Left renal pelvis (tissue), 4 donors: Measurements from ENCODE around the gene PPP4R3A. TPM values are rescaled to one million over a fixed set of nuclear protein-coding genes. Genes with fewer than 3 reads are reported as not detected.
A peak's percentile ranks its signal among the peaks of the same experiment; 100 is the strongest.
"Not testable (repeated sequence)": the region's sequence is repeated elsewhere in the genome, so short reads cannot be mapped to it uniquely, and the experiment has no call there.

Source experiments
- DNase-seq, 4 donors: peaks; one replicate each; pipeline ENCODE4 v3.0.0-alpha.2; 2013; ENCODE audit warnings: low read depth in 4 of 4, low spot score in 3 of 4
- polyA plus RNA-seq, 4 donors: library from polyadenylated mRNA; unstranded; fragments of 120-200 nt; gene quantifications; one replicate each; pipeline ENCODE4 v1.2.1, GENCODE V29; 2013; ENCODE audit not compliant: insufficient read length in 4 of 4

PPP4R3A gene
- 100 to 1,000 TPM in 3 of 4 donors, 10 to 100 TPM in 1; 77.8 to 124 (median 119) TPM for polyA plus RNA-seq

DNA sequence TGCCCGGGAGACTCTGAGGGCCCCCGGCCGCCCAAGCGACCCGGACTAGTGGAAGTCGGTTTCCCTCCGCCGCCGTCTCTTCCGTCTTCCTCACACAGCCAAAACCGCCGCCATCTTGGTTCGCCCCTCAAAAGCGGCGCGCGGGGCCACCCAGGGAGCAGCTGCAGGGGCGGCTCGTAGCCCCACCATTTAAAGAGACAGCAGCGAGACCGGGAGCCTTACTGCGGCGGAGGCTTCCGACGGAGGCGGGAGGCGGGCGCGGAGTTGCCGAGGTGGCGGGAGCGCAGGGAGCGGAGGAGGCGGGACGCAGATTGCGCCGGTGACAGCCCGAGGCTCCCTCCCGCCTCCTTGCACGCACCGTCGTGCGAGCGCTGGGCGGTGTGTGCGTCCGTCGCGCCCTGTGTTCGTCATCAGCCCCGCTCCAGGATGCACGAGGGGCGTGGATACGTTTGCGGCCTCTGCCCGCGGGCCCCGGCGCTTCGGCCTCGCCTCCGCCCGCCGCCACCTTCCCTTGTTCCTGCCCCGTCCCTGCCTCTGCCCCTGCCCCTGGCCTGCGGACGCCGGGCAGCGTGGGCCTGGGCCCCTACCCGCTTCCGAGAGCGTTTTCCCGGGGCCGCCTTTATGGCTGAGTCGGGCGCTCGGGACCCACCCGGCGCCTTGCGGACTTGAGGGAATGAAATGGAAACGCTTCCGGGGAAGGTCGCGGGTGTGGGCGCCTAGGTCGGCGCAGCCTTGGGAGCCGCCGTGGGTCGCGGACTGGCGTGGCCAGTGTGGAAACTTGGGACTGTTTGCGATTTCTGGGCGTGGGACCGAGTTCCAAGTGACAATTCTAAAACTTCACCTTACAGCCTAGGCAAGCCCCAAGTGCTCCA, at the start of gene PPP4R3A:
TSS of gene PPP4R3A (minus strand) at position 140 of the 872 bp plus-strand sequence. CDS start 663 bp downstream, outside the sequence.
- DNase-seq = peak; percentile 91 to 92 (median 92)

DNA sequence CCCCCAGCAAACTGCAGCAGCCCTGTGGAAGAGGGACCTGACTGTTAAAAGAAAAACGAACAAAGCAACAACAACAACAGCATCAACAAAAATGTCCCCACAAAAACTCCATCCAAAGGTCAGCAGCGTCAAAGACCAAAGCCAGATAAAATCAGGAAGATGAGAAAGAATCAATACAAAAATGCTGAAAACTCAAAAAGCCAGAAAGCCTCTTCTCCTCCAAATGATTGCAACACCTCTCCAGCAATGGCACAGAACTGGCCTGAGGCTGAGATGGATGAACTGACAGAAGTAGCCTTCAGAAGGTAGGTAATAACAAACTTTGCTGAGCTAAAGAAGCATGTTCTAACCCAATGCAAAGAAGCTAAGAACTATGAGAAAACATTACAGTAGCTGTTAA, 45.4 kb upstream of the PPP4R3A start:
- no peak for DNase-seq

DNA sequence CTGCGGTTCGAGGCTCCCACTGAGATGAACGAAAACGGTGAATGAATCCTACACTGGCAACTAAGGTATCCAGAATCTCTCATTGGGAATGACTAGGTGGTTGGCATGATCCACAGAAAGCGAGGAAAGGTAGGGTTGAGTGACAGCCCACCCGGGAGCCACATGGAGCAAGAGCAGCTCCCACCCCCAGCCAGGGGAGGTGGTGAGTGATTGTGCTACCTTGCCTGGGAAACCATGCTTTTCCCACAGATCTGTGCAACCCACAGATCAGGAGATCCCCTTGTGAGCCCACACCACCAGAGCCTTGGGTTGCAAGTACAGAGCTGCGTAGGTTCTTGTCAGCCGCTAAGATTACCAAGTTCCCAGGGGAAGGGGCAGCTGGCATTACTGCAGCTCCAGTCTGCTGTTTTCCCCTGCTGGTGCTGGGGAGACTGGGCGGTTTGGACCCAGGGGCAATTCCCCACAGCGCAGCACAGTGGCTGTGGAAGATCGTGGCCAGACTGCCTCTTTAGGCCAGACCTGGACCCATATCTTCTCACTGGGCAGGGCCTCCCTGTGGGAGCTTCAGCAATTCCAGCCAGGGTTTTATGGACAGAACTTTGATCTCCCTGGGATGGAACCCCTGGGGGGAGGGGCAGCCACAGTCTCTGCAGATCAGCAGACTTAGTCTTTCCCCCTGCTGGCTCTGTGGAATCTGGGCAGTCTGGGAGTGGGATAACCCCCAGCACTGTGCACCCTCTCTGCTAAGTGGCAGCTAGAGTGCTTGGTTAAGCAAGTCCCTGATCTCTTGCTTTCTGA, 44.6 kb upstream of the PPP4R3A start:
- DNase-seq = no peak

DNA sequence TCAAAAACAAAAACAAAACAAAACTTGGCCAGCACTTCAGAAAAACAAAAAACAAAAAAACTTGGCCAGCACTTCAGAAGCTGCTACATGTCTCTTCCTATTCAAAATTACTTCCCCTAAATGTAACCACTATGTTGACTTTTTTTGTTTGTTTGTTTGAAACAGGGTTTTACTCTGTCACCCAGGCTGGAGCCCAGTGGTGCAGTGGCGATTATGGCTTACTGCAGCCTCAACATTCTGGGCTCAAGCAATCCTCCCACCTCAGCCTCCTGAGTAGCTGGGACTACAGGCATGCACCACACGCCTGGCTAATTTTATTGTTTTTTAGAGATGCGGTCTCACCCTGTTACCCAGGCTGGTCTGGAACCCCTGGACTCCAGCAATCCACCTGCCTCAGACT, 38.0 kb upstream of the PPP4R3A start:
- DNase-seq = no peak

DNA sequence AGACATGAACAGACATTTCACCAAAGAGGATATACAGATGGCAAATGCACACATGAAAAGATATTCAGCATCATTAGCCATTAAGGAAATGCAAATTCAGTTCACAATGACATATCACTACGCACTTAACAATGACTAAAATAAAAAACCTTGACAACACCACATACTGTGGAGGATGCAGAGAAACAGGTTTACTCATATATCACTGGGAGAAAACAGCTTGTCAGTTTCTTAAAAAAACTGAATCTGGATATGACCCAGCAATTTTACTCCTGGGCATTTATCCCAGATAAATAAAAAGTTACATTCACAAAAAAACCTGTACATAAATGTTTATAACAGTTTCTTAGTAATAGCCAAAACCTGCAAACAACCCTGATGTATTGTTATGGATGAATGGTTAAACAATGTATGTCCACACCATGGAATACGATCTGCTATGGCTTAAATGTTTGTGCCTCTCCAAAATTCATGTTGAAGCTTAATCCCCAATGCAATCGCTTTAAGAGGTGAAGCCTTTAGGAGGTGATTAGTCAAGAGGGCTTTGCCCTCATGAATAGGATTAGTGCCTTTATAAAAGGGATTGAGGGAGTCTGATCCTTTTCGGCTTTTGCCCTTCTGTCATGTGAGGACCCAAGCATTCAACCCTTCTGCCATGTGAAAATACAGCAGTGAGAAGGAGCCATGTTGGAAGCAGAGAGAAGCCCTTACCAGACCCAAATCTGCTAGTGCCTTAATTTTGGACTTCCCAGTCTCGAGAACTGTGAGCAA, 36.0 kb upstream of the PPP4R3A start:
- no peak for DNase-seq

DNA sequence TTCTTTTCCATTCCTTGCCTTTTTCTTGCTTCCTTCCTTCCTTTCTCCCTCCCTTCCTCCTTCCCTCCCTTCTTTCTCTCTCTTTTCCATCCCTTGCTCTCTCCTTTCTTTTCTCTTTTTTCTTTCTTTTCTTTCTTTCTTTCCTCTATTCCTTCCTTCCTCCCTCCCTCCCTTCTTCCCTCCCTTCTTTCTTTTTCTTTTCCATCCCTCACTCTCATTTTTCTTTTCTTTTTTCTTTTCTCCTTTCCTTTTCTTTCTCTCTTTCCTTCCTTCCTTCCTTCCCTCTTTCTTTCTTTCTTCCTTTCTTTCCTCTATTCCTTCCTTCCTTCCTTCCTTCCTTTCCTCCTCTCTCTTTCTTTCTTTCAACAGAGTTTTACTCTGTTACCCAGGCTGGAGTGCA, 35.1 kb upstream of the PPP4R3A start:
- no peak for DNase-seq

DNA sequence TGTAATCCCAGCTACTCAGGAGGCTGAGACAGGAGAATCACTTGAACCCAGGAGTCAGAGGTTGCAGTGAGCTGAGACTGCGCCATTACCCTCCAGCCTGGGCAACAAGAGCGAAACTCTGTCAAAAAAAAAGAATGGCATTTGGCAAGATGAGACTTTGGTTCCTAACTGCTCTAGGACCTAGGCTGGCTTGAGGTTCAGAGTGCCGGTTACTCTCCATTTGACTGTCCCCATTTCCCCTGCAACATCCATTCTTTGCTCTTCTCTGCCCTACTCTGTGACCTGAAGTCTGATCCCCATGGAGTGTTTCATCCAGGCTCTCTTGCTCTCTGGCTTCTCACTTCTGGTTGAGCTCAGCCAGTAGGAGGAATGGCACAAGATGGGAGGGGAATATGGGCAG, 26.2 kb upstream of the PPP4R3A start:
- no peak for DNase-seq

DNA sequence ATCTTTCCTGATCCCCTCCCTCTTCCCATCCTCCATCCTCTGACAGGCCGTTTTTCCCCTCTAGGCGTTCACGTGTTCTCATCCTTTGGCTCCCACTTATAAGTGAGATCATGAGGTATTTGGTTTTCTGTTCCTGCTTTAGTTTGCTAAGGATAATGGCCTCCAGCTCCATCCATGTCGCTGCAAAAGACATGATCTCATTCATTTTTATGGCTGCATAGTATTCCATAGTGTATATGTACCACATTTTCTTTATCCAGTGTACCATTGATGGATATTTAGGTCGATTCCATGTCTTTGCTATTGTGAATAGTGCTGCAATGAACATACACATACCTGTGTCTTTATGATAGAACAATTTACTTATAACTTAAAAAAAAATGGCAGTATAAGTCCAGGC, 23.9 kb upstream of the PPP4R3A start:
- DNase-seq = not testable (repeated sequence)

DNA sequence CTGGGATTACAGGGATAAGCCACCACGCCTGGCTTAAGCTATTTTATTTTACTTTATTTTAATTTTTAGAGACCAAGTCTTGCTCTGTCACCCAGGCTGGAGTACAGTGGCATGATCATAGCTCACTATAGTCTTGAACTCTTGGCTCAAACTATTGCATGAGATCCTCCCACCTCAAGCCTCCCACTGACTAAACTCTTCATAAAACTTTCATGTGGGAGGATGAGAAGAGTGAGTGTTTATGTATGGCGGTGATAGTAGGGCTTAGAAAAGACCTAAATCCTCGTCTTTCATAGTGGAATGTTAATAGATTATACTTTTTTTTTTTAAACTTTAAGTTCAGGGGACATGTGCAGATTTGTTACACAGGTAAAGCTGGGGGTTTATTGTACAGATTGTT, 23.5 kb upstream of the PPP4R3A start:
- no peak for DNase-seq

DNA sequence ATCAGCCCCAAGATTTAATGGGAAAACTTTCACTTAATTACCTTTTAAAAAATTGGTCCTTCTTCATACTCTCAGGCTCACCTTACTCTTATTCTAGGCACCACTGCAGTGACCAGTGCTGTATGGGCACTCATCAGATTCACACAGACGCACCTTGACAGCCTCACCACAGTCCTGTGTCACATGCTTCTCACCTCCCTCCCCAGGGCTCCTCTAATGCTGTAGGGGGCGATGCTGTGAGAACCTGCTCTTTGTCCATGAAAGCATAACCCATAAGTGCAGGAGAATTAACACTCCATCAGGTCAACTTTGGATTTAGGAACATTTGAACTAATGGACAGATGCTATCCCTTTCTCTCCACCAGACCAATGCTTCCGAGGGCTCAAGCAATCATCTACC, 13.9 kb upstream of the PPP4R3A start:
- DNase-seq = no peak

DNA sequence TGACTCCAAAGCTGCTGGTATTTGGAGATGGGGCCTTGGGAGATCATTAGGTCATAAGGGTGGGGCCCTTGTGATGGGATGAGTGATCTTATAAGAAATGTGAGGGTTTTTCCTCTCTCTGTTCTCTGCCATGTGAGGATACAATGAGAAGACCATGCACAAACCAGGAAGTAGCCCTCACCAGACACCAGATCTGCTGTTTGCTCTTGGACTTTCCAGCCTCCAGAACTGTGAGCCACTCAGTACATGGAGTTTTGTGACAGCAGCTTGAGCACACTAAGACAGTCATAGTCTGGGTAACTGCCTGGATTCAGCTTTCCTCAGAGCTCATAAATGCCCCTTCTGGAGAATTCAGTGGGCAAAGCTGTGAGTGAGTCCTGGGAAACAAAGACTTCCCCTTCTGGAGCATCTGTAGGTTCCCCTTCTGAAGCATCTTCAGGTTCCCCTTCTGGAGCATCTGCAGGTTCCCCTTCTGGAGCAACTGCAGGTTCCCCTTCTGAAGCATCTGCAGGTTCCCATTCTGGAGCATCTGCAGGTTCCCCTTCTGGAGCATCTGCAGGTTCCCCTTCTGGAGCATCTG, 11.0 kb upstream of the PPP4R3A start:
- DNase-seq = no peak

DNA sequence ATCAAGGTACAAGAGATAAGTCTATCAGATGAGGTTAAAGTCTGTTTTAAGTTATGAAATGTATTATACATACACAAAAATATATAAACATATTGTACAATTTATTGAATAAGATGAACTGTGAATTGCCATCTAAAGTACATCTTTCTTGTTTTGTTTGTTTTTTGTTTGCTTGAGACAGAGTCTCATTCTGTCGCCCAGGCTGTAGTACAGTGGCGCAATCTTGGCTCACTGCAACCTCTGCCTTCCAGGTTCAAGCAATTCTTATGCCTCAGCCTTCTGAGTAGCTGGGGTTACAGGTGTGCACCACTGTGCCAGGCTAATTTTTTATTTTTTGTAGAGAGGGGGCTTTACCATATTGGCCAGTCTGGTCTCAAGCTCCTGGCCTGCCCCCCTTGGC, 10.0 kb upstream of the PPP4R3A start:
- no peak for DNase-seq

DNA sequence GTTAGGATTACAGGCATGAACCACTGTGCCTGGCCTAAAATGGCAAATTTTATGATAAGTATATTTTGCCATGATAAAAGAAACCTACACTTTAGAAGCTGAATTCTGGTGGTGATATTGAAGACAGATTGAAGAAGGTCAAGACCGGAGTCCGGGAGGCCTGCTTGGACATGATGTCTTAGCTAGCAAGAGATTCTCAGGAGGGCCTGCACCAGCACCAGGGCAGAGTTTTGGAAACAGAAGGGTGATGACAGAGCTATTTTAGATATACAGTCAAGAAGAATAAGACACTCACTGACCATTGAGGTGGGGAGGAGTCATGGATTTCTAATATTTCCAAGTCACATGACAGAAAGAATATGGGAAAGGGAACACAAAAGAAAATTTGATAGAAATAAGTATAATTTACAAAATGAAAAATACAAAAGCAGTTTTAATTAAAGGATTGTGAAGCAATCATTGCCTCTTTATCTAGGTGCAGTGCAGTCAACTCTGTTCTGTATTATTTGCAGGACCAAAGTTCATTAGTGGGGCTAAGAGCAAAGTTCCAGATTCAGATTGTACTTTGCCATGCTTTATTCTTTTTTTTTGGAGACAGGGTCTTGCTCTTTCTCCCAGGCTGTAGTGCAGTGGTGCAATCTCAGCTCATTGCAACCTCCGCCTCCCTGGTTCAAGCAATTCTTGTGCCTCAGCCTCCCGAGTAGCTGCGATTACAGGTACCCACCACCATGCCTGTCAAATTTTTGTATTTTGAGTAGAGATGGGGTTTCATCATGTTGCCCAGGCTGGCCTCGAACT, 9.3 kb upstream of the PPP4R3A start:
- DNase-seq = no peak

DNA sequence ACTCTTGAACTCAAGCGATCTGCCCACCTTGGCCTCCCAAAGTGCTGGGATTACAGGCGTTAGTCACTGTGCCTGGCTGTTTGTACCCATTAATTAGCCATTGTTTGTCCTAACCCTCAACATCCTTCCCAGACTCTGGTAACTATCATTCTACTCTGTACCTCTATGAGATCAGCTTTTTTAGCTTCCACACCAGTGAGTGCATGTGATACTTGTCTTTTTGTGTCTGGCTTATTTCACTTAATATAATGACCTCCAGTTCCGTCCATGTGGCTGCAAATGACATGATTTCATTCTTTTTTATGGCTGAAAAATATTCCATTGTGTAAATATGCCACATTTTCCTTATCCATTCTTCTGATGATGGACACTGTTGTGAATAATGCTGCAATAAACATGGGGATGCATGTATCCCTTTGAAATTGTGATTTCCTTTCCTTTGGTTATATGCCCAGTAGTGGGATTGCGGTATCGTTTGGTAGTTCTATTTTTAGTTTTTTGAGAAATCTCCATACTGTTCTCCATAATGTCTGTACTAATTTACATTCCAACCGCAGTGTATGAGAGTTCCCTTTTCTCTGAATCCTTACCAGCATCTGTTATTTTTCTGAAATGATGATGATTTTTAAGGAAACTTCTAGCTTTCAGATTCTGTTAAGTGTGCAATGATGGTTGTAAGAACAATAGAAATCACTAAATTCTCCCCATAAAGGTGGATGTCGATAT, 6.7 kb upstream of the PPP4R3A start:
- DNase-seq = no peak

DNA sequence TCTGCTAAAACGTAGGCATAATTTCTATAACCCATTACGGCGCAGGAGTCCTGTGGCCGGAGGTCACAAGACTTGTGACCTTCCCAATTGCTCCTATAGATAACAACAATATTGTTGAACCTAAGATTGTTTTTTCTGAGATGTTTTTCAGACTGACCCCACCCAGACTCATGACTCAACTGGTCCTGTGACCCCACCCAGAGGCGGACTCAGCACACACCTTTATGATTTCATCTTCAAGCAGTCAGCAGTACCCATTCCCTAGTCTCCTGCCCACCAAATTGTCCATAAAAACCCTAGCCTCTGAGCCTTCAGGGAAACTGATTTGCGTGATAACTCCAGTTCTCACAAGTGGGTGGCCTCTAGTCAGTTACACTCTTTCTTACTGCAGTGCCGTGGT, 5.9 kb upstream of the PPP4R3A start:
- DNase-seq = no peak

DNA sequence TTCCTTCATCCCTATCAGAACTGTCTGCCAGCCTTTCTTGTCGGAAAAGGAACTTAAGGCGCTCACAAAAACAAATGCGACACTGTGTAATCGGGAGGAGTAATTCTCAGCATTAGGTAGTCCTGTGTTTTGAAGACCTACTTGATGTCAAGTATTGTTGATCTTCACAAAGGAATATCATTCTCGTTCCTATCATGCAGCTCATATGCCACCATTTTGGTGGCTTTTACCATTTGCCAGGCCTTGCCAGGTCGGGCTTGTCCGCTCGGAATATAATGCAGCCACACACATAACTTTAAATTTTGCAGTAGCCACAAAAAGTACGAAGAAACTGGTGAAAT, 903 bp upstream of the PPP4R3A start:
- DNase-seq = no peak

DNA sequence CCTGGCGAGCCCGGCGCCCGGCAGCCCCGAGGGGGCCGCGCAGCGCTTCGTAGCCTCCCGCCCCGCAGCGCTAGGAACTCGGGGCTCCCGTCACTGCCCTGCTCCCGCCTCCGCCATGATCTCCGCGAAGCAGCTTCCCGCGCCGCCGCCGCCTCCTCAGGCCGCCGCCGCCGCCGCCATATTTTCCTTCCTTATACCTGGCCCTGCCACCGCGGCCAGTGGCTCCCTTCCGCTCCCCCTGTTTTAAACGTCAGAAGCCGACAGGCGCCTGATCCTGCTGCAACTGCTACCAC, 286 bp downstream of the PPP4R3A start:
- DNase-seq = no peak

DNA sequence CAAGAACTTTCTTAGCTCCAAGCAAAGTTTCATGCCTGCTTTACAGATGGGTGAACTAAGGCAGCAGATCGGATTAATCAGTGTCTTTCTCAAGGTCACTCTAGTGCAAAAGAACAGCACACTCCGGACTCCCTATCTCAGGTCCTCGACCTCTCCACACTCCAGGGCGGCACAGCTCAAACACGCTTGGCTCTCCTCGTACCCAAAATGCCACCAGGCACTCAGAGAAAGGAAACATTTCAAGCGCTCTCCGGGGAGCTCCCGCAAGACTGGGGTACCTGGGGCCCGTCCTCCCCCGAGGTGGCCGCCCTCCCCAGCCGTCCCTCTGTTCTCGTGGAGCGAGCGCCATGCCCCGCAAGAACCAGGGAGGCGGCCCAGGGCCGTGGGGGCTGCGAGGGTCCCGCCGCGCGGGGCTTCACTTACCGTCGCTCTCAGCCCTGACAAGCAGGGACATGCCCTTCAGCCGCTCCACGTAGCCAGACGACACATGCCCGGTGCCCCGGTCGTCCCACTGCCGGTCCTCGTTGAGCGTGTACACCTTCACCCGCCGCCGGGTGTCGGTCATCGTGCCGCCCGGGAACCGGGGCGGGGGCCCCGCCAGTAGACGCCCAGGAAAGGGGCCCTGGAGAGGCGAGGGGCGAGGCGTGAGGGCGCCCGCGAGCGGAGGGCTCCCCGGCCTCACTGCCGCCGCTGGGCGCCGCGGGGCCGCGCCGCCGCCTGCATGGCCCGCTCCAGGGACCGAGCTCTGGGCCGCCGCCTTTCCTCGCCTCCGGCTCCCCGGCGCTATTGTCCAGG, 830 bp downstream of the PPP4R3A start:
- DNase-seq = peak in 1 of 4 donors; percentile 16

DNA sequence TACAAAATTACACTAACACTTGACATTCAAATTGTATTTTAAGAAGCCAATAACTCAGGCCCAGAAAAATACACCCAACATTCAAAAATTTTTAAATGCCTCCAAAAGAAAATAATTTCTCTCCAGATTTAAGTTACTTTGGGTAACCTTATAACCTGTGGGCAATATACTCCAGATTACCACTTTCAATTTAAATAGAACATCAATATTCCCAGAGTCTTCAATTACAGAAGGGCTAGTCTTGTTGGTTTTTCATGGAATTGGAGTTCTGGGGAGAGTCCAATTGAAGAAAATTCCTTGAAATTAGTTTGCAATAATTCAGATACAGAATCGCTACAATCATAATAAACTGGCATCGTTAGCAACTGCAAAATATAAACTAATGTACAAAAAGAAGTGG, 2.0 kb downstream of the PPP4R3A start:
- DNase-seq = no peak
